GM19468 (cell line): ENCODE results near the gene KRT3.

ENCODE experiments used
- ATAC-seq: cut with Tn5 transposase; IDR thresholded peaks from one replicate; pipeline ENCODE4 v1.9.1; 2021; ENCODE audit warnings: mild to moderate bottlenecking, moderate library complexity, moderate number of reproducible peaks; ENCODE audit not compliant: unreplicated experiment; ENCODE audit errors: extremely low read depth

The KRT3 gene

GRCh38 chr12:52828156-52828555, 32.2 kb upstream of the KRT3 start:
- no peak for ATAC-seq

GRCh38 chr12:52827499-52828090, 31.7 kb upstream of the KRT3 start:
- no peak for ATAC-seq

- ATAC-seq: no peak
Observed at GRCh38 chr12:52826611-52827498, 30.9 kb upstream of the KRT3 start.

GRCh38 chr12:52825961-52826360, 30.0 kb upstream of the KRT3 start:
- ATAC-seq: no peak

- ATAC-seq: no peak
Observed at GRCh38 chr12:52824741-52825410, 29.0 kb upstream of the KRT3 start.

GRCh38 chr12:52823761-52824450, 28.0 kb upstream of the KRT3 start:
- ATAC-seq: no peak

GRCh38 chr12:52822771-52823510, 27.0 kb upstream of the KRT3 start:
- no peak for ATAC-seq

- no peak for ATAC-seq
Observed at GRCh38 chr12:52821826-52822660, 26.1 kb upstream of the KRT3 start.

GRCh38 chr12:52821071-52821730, 25.3 kb upstream of the KRT3 start:
- ATAC-seq: no peak

- ATAC-seq: no peak
Observed at GRCh38 chr12:52820521-52820920, 24.6 kb upstream of the KRT3 start.

- no peak for ATAC-seq
Observed at GRCh38 chr12:52819731-52820510, 24.0 kb upstream of the KRT3 start.

GRCh38 chr12:52818887-52819420, 23.0 kb upstream of the KRT3 start:
- no peak for ATAC-seq

- no peak for ATAC-seq
Observed at GRCh38 chr12:52818388-52818787, 22.5 kb upstream of the KRT3 start.

GRCh38 chr12:52817699-52818238, 21.9 kb upstream of the KRT3 start:
- ATAC-seq: no peak

- ATAC-seq: no peak
Observed at GRCh38 chr12:52817003-52817698, 21.2 kb upstream of the KRT3 start.

- ATAC-seq: no peak
Observed at GRCh38 chr12:52815676-52816588, 20.0 kb upstream of the KRT3 start.
